HUES64 (cell line): ENCODE results near the gene MOV10L1.

Experiments used
- H3K27ac ChIP-seq: 2 replicates; pipeline ENCODE4 v1.7.0; 2013; ENCODE audit warnings: low read depth, low read length, inconsistent platforms
- H3K27me3 ChIP-seq: 2 replicates; pipeline ENCODE4 v1.6.1; 2013; ENCODE audit warnings: mild to moderate bottlenecking, low read length; ENCODE audit not compliant: insufficient read depth
- H3K36me3 ChIP-seq: 2 replicates; pipeline ENCODE4 v1.6.1; 2013; ENCODE audit warnings: mild to moderate bottlenecking, low read length; ENCODE audit not compliant: insufficient read depth
- H3K4me1 ChIP-seq: 2 replicates; pipeline ENCODE4 v1.6.1; 2013; ENCODE audit warnings: mild to moderate bottlenecking, low read length, moderate library complexity; ENCODE audit not compliant: insufficient read depth
- H3K4me3 ChIP-seq: 2 replicates; pipeline ENCODE4 v1.5.1; 2013; ENCODE audit warnings: mild to moderate bottlenecking, low read length, moderate library complexity
- H3K9ac ChIP-seq: 2 replicates; pipeline ENCODE4 v1.6.1; 2013; ENCODE audit warnings: mild to moderate bottlenecking, low read depth, low read length
- H3K9me3 ChIP-seq: 2 replicates; pipeline ENCODE4 v1.6.1; 2013; ENCODE audit warnings: low read depth, low read length; ENCODE audit not compliant: insufficient read depth
- WGBS: fragments of 150-250, 120-280 bp; methylation state at CpG from one replicate; pipeline ENCODE4 v1.1.7; 2013; ENCODE audit warnings: missing lambda C conversion rate; 5-methylcytosine and 5-hydroxymethylcytosine counted together

MOV10L1 gene

DNA sequence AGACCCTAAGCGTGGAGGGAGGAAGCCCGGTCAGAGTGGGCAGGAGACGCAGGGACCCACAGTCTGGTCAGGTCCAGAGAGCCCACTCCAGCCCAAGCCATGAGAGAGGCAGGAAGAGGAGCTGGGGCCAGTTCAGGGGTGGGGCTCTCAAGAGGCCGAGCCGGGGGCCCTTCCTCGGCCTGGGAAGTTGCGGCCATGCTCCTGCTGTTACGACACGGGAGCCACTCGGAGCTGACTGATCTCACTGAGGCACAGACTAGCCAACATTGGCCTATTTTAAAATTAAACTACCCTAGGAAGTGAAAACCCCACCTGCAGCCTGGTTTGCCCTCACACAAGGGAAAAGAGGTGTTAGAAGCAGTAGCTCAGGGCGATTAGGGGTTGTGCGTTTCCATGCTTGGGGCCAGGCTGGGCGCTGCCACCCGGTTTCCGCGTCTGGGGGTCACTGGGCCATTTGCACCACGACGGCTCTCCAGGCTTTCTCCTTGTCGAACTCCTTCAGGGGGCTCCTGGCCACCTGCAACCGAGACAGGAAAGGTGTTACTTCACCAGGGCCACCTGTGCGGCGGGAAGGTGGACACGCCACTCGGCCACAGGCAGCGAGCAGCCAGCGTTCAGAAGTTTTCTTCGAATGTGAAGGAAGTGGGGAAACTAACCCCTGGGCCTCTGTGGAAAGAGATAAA lies 28.5 kb upstream of the MOV10L1 start:
- no peak overlapping the region for H3K27ac ChIP-seq

DNA sequence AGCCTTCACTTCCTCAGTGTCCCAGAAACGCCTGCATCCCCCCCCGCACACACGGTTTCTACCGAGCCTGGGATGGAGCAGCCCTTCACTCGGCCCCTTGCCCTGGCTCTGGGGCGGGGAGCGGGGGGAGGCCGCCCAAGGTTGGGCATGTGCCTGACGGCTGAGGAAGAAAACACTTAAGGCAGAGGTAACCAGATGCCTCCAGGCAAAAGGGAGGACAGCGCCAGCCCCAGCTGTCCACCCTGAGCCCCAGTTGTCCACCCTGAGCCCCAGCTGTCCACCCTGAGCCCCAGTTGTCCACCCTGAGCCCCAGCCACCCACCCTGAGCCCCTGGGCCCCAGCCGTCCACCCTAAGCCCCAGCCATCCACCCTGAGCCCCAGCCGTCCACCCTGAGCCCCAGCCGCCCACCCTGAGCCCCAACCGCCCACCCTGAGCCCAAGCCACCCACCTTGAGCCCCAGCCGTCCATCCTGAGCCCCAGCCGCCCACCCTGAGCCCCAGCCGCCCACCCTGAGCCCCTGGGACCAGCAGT lies 27.9 kb upstream of the MOV10L1 start:
- Histone ChIP-seq H3K36me3 (no peaks in the 10 kb centered on the region), H3K9me3 (no peaks in the 10 kb centered on the region), H3K27me3 (peaks cover 23% of the 10 kb centered on the region), H3K27ac (no peak overlapping the region), H3K9ac (no peak overlapping the region), H3K4me3 (no peak overlapping the region), H3K4me1 (peaks cover 9% of the 10 kb centered on the region; the same call in 1 of the 2 replicates)
- 86% methylated on average over 17 of the region's 17 CpGs for WGBS

More for the DNA sequence above, 28.5 kb upstream of the MOV10L1 start:
- 93% methylated on average over 27 of the region's 27 CpGs for WGBS
- Histone ChIP-seq H3K4me1 (peaks cover 9% of the 10 kb centered on the region; the same call in 1 of the 2 replicates), H3K36me3 (no peaks in the 10 kb centered on the region), H3K9me3 (no peaks in the 10 kb centered on the region), H3K9ac (no peak overlapping the region), H3K4me3 (no peak overlapping the region), H3K27me3 (peaks cover 23% of the 10 kb centered on the region)

DNA sequence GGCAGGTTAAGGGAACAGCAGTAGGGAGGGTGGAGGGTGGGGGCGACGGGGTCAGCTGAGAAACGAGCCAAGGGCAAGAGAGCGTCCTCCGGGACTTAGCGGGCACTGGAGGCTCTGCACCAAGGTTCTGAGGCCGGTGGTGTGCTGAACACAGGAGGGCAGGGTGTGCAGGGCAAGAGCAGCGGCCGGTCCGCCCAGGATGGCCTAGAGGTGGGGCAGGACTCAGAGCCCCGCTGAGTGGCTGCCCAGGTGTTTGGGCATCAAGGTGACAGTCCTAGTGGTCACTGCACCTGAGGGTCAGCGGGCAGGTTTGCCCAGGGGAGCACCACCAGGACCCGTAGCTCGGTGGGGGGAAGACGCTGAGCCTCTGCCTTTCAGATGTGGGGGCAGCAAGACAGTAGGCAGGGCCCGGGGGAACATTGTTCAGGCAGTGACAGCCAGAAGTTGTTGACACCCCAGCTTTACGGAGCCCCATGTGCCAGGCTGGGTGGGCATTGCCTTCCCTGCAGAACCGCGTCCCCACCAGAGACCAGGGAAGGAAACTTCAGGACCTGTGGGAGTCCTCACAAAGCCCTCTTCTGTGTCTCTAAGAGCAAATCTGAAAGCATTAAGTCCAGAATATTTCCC lies 27.2 kb upstream of the MOV10L1 start:
- 94% methylated on average over 19 of the region's 19 CpGs for WGBS

DNA sequence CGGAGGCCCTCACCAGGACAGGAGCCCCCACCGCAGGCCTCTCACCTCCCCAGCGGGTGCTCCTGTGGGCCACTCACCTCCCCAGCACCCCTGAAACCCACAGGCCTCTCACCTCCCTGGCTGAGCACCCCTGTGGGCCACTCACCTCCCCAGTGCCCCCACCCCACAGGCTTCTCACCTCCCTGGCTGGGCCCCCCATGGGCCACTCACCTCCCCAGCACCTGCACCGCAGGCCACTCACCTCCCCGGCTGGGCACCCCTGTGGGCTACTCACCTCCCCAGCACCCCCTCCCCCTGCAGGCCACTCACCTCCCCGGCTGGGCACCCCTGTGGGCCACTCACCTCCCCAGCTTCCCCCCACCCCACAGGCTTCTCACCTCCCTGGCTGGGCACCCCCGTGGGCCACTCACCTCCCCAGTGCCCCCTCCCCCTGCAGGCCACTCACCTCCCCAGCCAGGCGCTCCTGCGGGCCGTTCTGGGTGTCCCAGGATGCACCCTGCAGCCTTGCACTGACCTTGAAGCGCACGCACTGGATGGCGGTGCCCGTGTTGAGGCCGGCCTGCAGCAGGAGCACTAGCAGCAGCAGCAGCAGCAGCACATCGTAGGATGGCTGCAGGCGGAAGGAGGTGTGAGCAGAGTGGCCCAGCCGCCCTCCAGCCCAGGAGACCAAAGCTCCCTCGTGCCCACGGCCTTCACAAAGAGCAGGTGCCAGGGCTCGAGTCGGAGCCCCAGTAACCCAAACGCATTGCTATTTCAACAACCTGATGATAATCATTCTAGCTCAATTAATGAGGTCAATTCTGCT lies 26.0 kb upstream of the MOV10L1 start:
- H3K4me1 ChIP-seq, result peaks cover 9% of the 10 kb centered on the region; the same call in 1 of the 2 replicates
- peaks cover 9% of the 10 kb centered on the region for H3K27me3 ChIP-seq
- H3K9me3 ChIP-seq, result no peaks in the 10 kb centered on the region
- H3K27ac ChIP-seq, result no peak overlapping the region
- WGBS, result 87% methylated on average over 23 of the region's 23 CpGs
- H3K36me3 ChIP-seq, result no peaks in the 10 kb centered on the region
- H3K9ac ChIP-seq, result no peak overlapping the region
- H3K4me3 ChIP-seq, result no peak overlapping the region

More for the DNA sequence above, 27.2 kb upstream of the MOV10L1 start:
- no peak overlapping the region for H3K4me3 ChIP-seq
- H3K9me3 ChIP-seq, result no peaks in the 10 kb centered on the region
- no peak overlapping the region for H3K9ac ChIP-seq
- no peak overlapping the region for H3K27ac ChIP-seq
- H3K4me1 ChIP-seq, result peaks cover 9% of the 10 kb centered on the region; the same call in 1 of the 2 replicates
- peaks cover 20% of the 10 kb centered on the region for H3K27me3 ChIP-seq
- H3K36me3 ChIP-seq, result no peaks in the 10 kb centered on the region

DNA sequence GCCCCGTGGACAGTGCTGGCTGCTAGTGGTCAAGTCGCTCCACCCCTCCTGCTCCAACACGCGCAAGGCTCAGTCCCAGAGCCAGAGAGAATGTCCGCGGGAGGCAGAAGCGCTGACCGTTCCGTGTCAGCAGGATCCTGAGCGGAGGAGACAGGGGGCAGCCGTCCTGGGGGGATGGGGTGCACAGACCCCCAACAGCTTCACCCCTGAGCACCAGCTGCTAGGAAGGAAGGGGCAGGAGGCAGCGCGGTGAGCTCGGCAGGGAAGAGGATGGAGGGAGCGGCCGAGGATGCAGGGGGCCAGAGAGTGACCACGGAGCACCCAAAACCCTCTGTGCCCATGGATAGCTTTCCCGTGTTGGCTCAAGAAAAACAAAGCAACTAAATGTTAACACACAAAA lies 25.4 kb upstream of the MOV10L1 start:
- Histone ChIP-seq H3K4me1 (peaks cover 6% of the 10 kb centered on the region; the same call in 1 of the 2 replicates), H3K9ac (no peak overlapping the region), H3K36me3 (no peaks in the 10 kb centered on the region), H3K27ac (no peak overlapping the region), H3K4me3 (no peak overlapping the region), H3K9me3 (no peaks in the 10 kb centered on the region), H3K27me3 (peaks cover 4% of the 10 kb centered on the region; the same call in 1 of the 2 replicates)
- 88% methylated on average over 18 of the region's 18 CpGs for WGBS

DNA sequence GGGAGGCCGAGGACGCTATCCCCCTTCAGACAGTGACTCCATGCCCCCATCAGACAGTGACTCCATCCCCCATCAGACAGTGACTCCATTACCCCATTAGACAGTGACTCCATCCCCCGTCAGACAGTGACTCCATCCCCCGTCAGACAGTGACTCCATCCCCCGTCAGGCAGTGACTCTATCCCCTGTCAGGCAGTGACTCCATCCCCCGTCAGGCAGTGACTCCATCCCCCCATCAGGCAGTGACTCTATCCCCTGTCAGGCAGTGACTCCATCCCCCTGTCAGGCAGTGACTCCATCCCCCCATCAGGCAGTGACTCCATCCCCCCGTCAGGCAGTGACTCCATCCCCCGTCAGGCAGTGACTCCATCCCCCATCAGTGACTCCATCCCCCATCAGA lies 22.6 kb upstream of the MOV10L1 start:
- no peak overlapping the region for H3K9ac ChIP-seq
- H3K27me3 ChIP-seq, result no peaks in the 10 kb centered on the region
- H3K4me3 ChIP-seq, result no peak overlapping the region
- H3K9me3 ChIP-seq, result no peaks in the 10 kb centered on the region
- H3K27ac ChIP-seq, result no peak overlapping the region
- H3K36me3 ChIP-seq, result no peaks in the 10 kb centered on the region
- H3K4me1 ChIP-seq, result no peaks in the 10 kb centered on the region
- 88% methylated on average over 6 of the region's 8 CpGs for WGBS

DNA sequence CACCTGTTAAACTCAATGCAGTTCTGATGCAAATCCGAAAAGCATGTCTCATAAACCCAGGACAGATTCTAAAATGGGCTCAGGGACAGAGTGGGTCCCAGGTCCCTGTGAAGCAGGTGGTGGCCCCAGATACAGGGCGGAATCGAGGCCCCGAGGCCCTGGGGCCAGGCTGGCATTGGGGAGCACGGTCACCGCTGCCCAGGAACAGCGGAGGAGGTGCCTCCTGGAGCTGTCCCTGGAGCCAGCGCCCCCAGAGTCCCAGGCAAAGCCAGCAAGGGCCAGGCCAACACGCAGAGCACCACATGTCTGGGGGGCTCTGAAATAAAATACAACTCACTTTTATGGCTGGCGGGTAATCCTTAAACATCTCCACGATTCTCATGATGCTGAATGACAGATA lies 21.7 kb upstream of the MOV10L1 start:
- 88% methylated on average over 11 of the region's 11 CpGs for WGBS
- no peaks in the 10 kb centered on the region for H3K9me3 ChIP-seq

DNA sequence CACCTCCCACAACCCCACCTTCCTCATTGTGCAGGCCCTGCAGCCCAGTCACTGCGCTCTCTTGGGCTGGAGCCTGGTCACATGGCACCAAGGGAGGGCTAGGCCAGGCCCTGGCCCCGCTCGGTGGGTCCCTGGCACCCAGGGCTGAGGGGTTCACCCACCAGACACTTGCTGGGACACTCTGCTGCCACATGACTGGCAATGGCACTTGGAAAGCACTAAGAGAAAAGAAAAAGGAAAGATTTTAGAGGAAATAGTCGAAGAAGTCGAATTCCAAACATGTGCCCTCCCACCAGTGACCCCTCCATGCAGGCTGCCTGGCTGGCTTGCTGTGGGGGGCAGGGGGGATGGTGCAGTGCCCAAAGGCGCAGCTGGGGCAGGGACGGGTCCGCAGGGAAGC lies 19.4 kb upstream of the MOV10L1 start:
- Histone ChIP-seq H3K9ac (no peak overlapping the region), H3K9me3 (no peaks in the 10 kb centered on the region), H3K4me3 (no peak overlapping the region), H3K27me3 (no peaks in the 10 kb centered on the region), H3K4me1 (no peaks in the 10 kb centered on the region), H3K36me3 (no peaks in the 10 kb centered on the region), H3K27ac (no peak overlapping the region)
- 80% methylated on average over 8 of the region's 8 CpGs for whole genome bisulfite sequencing

More for the DNA sequence above, 21.7 kb upstream of the MOV10L1 start:
- H3K27ac ChIP-seq, result no peak overlapping the region
- no peaks in the 10 kb centered on the region for H3K36me3 ChIP-seq
- no peaks in the 10 kb centered on the region for H3K4me1 ChIP-seq
- H3K27me3 ChIP-seq, result no peaks in the 10 kb centered on the region
- H3K4me3 ChIP-seq, result no peak overlapping the region
- no peak overlapping the region for H3K9ac ChIP-seq

DNA sequence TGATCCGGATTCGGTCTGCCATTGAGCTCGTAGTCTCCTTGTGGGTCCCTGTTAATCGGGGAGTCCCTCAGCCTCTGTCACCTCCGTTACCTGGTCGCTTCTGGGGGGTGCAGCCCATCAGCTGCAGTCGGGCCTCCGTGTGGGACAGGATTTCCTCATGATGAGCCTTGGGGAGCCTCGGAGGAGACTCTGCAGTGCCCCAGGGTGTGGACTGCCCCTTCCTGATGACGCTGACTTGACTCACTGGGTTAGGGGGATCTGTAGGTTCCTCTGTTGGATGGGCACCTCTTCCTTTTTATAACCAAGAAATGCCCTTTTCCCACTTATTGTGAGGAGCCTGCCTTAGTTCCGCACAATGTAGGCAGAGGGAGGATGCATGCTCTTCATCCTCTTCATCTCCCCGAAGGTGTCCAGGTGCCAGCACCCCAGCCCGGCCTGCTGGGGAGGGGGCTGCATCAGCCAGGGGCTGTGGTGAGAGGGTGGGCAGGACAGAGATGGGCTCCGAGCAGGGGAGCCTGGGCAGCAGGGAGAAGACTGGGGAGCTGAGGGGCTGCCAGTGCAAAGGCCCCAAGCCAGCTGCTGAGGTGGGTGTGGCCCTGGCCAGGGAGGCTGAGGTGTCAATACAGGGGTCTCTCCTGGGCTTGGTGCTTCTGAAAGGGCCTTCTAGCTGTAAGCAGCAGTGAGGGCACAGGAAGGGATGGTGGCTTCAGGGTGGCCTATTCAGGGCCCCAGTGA lies 18.2 kb upstream of the MOV10L1 start:
- no peak overlapping the region for H3K27ac ChIP-seq
- H3K4me3 ChIP-seq, result no peak overlapping the region
- H3K27me3 ChIP-seq, result no peaks in the 10 kb centered on the region
- H3K4me1 ChIP-seq, result no peaks in the 10 kb centered on the region
- no peaks in the 10 kb centered on the region for H3K36me3 ChIP-seq
- WGBS, result 95% methylated on average over 14 of the region's 14 CpGs
- no peaks in the 10 kb centered on the region for H3K9me3 ChIP-seq
- no peak overlapping the region for H3K9ac ChIP-seq

DNA sequence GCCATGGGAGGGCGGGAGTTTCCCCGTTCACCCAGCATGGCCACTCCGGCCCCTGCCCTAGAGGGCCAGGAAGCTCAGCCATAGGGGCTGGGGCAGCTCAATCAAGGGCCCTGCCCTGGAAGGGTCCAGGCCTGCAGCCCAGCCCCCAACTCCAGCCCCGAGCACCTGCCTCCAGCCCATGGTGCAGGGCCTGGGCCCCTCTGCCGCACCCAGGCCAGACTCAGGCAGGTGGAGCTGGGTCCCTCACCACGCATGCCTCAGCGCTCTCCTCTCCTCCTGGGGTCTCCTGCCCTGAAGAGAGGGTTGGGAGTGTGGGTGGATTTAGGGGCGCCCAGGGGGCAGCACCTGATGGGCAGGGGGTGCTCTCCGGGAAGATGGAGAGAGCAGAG lies 17.6 kb upstream of the MOV10L1 start:
- H3K27me3 ChIP-seq, result no peaks in the 10 kb centered on the region
- H3K4me1 ChIP-seq, result no peaks in the 10 kb centered on the region
- no peak overlapping the region for H3K9ac ChIP-seq
- H3K4me3 ChIP-seq, result no peak overlapping the region
- no peaks in the 10 kb centered on the region for H3K36me3 ChIP-seq
- no peaks in the 10 kb centered on the region for H3K9me3 ChIP-seq
- H3K27ac ChIP-seq, result no peak overlapping the region
- 84% methylated on average over 9 of the region's 9 CpGs for WGBS
